ENCODE data around the gene GPR160. TPM values are rescaled to one million over a fixed set of nuclear protein-coding genes. Genes with fewer than 3 reads are reported as not detected.

The GPR160 gene
- total and polyA plus RNA-seq, 8 donors = 0.58 to 70.1 (median 48.1) TPM

- peaks cover 0 to 26% (median 6%) of the 10 kb centered on the region in 3 donors for H3K27me3 ChIP-seq
- H3K4me3 ChIP-seq = no peak overlapping the region
- no peaks in the 10 kb centered on the region for H3K9me3 ChIP-seq
- H3K27ac ChIP-seq = peak overlapping the region in 2 of 5 donors; percentile 17 to 38
- intact Hi-C loops (cut with DNase I; ENCODE audit: low total_unique reads) = no loop called here
- DNase-seq = peak in 1 of 2 donors; percentile 81
- peaks cover 7 to 29% (median 17%) of the 10 kb centered on the region in 4 donors for H3K4me1 ChIP-seq
- TF ChIP-seq POLR2A (IDR thresholded peaks at IDR 0.05) (no peak), CTCF (IDR thresholded peaks at IDR 0.05) (no peak), POLR2AphosphoS5 (IDR thresholded peaks at IDR 0.05) (no peak), EP300 (IDR thresholded peaks at IDR 0.05) (no peak)
- 51 to 65% (median 62%) methylated on average over 8 of the region's 8 CpGs for WGBS, 5 donors
- H3K36me3 ChIP-seq = no peaks in the 10 kb centered on the region
Measured at GRCh38 chr3:170033489-170033888, 4.3 kb upstream of the GPR160 start.

GRCh38 chr3:170038434-170039110 is 777 bp downstream of the GPR160 start:
- Histone ChIP-seq H3K9me3 (no peaks in the 10 kb centered on the region), H3K27ac (peak overlapping the region; percentile 78 to 92 (median 90)), H3K36me3 (no peaks in the 10 kb centered on the region), H3K27me3 (peaks cover 0 to 31% (median 6%) of the 10 kb centered on the region in 3 donors), H3K4me1 (peaks cover 11 to 44% (median 41%) of the 10 kb centered on the region in 4 donors), H3K4me3 (peak overlapping the region; percentile 57 to 75 (median 64))
- TF ChIP-seq EP300 (IDR thresholded peaks at IDR 0.05) = no peak
- TF ChIP-seq POLR2AphosphoS5 (IDR thresholded peaks at IDR 0.05) = no peak
- TF ChIP-seq POLR2A (IDR thresholded peaks at IDR 0.05) = no peak
- peak in 3 of 7 experiments; percentile 35 to 53 (median 39) for TF ChIP-seq CTCF (IDR thresholded peaks at IDR 0.05)
- peak; percentile 68 to 82 for DNase-seq
- WGBS, 5 donors = 2 to 6% (median 3%) methylated on average over 40 to 51 of the region's 51 CpGs
- intact Hi-C loops (cut with DNase I; ENCODE audit: low total_unique reads) = no loop called here

- no peaks in the 10 kb centered on the region for H3K9me3 ChIP-seq
- intact Hi-C loops (cut with DNase I; ENCODE audit: low total_unique reads) = no loop called here
- H3K4me1 ChIP-seq = peaks cover 11 to 53% (median 47%) of the 10 kb centered on the region in 4 donors
- peak overlapping the region in 2 of 5 donors; percentile 80 to 90 for H3K27ac ChIP-seq
- peaks cover 0 to 31% (median 6%) of the 10 kb centered on the region in 3 donors for H3K27me3 ChIP-seq
- DNase-seq = no peak
- WGBS, 5 donors = 13 to 30% (median 15%) methylated on average over 8 of the region's 8 CpGs
- peak overlapping the region; percentile 57 to 75 (median 64) for H3K4me3 ChIP-seq
- H3K36me3 ChIP-seq = no peaks in the 10 kb centered on the region
- TF ChIP-seq POLR2A (IDR thresholded peaks at IDR 0.05) (no peak), CTCF (IDR thresholded peaks at IDR 0.05) (no peak), EP300 (IDR thresholded peaks at IDR 0.05) (no peak), POLR2AphosphoS5 (IDR thresholded peaks at IDR 0.05) (no peak)
Measured at GRCh38 chr3:170040418-170040817, 2.6 kb downstream of the GPR160 start.

GRCh38 chr3:170043506-170043905 is 5.7 kb downstream of the GPR160 start:
- Histone ChIP-seq H3K36me3 (no peaks in the 10 kb centered on the region), H3K4me3 (no peak overlapping the region), H3K4me1 (peaks cover 8 to 58% (median 51%) of the 10 kb centered on the region in 4 donors), H3K27ac (peak overlapping the region in 1 of 5 donors; percentile 92), H3K9me3 (no peaks in the 10 kb centered on the region), H3K27me3 (peaks cover 0 to 5% (median 0%) of the 10 kb centered on the region in 3 donors)
- 65 to 88% (median 86%) methylated on average over 7 of the region's 7 CpGs for WGBS, 5 donors
- intact Hi-C loops (cut with DNase I; ENCODE audit: low total_unique reads) = no loop called here
- DNase-seq = no peak
- TF ChIP-seq CTCF (IDR thresholded peaks at IDR 0.05) = no peak
- TF ChIP-seq POLR2AphosphoS5 (IDR thresholded peaks at IDR 0.05) = no peak
- no peak for TF ChIP-seq EP300 (IDR thresholded peaks at IDR 0.05)
- no peak for TF ChIP-seq POLR2A (IDR thresholded peaks at IDR 0.05)

Data from stomach (tissue), 9 donors.